Muscle of arm (tissue), 14 donors: ENCODE data around the gene GUCA2B. TPM values are rescaled to one million over a fixed set of nuclear protein-coding genes. Genes with fewer than 3 reads are reported as not detected.

Experiments
- DNase-seq: peaks from one replicate; pipeline ENCODE4 v3.0.0-alpha.2; 2013
- long read RNA-seq, 11 donors: transcript quantifications; one replicate each; lab custom pipeline, GENCODE V29; 2026
- polyA plus RNA-seq, 12 donors: library from polyadenylated mRNA; unstranded; fragments of 120-200 nt; gene quantifications; one replicate each; pipeline ENCODE4 v1.2.1, GENCODE V29; 2013; ENCODE audit not compliant: insufficient read length in 12 of 12

Gene GUCA2B
- polyA plus RNA-seq, result not detected
- long read RNA-seq, donor 1, transcript GUCA2B-201 (3 exons, 597 nt), result major isoform, 157 of 162 reads
- long read RNA-seq, donor 1, partial matches to known transcripts, result 5 of 162 reads
- long read RNA-seq, donor 1, other reads (novel, unspliced or antisense), result 0 of 162 reads
- long read RNA-seq, donor 2, result 0 reads
- long read RNA-seq, donor 3, result 0 reads
- long read RNA-seq, donor 4, result 0 reads
- long read RNA-seq, donor 5, result 0 reads
- long read RNA-seq, donor 6, result 0 reads
- long read RNA-seq, donor 7, result 0 reads
- long read RNA-seq, donor 8, result 0 reads
- long read RNA-seq, donor 9, result 0 reads
- long read RNA-seq, donor 10, result 0 reads
- long read RNA-seq, donor 11, result 0 reads

DNA sequence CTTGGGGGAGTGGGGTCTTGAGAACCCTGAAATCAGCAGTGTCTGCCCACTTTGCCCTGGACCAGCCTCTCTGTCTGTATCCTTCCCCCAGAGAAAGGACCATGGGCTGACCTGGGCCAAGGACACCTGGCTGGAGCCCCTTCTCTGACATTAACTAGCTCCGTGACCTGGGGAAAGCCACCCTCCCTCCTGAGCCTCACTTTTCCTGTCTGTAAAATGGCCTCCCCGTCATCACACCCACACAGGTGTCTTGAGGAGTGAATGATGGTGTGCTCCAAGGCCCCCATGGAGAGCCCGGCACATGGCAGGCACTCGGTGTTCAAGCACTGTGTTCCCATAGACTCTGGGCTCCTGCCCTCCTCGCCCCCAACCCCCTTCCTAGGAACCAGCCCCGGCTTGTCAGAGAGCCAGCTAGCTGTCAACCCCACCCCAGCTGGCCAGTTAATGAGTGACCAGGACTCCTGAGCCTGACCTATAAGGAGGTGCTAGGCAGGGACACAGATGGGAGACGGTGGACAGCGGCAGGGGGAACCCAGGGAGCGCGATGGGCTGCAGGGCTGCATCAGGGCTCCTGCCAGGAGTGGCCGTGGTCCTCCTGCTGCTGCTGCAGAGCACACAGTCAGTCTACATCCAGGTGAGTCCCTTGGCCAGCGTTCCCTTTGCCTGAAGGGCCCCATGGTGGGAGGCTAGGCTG, at the start of gene GUCA2B:
TSS of gene GUCA2B (plus strand) at position 504 of the 694 bp plus-strand sequence. CDS start at position 545, 41 bp downstream.
- no peak for DNase-seq

DNA sequence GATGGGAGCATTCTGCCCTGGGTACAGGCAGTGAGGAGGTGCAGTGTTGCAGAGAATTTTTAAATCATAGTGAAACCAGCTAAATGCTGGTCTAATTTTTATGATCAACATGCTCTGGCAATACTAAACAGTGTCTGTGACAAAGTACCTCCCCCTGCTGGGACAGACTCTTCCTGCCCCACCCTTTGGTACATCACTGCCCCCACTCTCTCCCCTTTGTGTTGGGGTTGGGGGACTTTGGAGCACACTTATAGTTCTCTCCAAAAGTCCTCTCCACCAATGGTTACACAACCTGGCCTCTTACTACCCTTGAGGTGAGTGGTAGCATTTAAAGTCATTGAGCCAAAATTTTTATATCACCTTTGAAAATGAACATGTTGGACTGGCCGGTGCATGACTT, 48.2 kb upstream of the GUCA2B start:
- no peak for DNase-seq

DNA sequence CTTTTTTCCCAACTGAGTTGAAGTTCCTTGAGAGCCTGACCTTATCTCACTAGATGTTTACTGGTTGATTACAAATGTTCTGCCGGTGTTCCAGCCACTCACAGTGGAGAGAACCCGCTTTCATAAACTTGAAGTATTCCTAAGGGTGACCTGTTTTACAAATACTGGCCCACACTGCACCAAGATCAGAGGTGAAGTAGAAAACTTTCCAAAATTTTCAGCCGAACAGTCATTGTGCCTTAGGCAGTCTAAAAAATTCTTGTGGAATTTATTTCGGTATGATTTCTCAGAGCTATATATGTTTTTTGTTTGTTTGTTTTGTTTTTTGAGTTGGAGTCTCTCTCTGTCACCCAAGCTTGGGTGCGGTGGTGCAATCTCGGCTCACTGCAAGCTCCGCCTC, 44.9 kb upstream of the GUCA2B start:
- no peak for DNase-seq

DNA sequence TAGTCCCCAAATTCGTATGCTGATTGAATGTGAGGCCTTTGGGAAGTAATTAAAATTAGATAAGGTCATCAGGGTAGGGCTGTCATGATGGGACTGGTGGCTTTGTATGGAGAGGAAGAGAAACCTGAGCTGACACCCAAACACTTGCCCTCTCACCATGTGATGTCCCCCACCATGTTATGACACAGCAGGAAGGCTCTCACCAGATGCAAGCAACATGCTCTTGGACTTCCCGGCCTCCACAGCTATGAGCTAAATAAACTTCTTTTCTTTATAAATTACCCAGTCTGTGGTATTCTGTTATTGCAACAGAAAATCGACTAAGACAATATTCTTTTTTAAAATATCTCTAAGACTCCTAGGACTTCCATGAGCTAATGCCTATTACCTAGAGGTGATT, 43.6 kb upstream of the GUCA2B start:
- no peak for DNase-seq

DNA sequence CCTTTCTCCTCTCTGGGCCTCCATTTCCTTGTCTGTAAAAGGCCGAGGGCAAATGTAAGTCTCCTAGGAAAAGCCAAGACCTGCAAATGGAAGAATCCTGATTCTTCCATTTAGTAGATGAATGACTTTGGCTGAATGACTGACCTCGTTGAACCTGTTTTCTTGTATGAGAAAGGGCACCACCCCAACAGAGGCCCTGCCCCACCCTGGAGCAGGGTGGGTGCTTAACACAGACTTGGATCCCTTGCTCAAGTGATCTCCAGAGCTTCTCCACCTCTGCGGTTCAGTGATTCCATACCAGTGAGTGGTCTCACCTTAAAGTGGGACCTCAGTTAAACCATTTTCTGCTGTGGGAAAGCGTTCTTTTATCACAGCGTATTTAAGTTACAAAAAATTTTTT, 39.0 kb upstream of the GUCA2B start:
- no peak for DNase-seq

DNA sequence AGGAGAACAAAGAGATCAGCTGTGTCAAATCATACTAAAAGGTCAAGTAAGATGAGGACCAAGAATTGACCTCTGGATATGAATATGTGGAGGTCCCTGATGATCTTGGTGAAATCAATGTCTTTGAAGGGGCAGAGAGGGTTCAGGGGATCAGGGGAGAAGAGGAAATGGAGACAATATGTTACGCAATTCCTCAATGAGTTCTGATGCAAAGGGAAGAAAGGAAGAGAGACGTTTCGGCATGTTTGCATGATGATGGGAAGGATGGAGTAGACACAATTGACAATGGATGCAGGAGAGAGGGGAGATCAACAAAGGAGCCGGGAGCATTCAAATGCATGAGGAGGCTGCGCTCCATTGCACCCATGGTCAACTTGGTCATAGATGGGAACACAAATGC, 36.0 kb upstream of the GUCA2B start:
- DNase-seq, result no peak

DNA sequence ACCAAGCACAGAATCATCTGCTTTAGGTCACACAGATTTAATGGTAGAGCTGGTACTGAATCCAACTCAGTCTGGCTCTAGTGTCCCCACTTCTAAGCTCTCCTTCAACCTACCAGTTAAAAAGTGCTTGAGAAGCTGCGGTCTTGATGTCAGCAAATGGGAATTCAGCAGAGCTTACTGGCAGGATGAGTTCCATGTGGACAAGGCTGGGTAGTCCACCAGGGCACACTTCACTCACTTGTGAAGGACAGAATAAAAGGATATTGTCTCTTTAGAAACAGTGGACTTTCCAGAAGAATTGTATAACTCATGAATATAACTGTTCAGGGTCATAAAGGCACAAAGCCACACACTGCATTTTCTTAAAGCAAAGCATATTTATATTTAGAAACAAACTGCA, 35.1 kb upstream of the GUCA2B start:
- no peak for DNase-seq

DNA sequence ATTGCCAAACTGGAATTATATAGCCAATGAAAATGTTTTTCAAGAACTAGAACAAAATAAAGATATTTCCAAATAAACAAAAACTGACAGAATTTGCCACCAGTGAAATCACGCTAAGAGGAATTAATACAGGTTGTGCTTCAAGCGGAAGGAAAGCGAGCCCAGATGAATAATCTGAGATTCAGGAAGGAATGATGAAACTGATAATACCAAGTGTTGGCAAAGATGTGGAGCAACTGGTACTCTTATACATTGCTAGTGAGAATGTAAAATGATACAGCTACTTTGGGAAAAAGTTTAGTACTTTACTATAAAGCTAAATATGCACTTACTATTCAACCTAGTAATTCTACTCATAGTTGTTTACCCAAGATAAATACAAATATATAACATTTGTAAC, 30.8 kb upstream of the GUCA2B start:
- no peak for DNase-seq

DNA sequence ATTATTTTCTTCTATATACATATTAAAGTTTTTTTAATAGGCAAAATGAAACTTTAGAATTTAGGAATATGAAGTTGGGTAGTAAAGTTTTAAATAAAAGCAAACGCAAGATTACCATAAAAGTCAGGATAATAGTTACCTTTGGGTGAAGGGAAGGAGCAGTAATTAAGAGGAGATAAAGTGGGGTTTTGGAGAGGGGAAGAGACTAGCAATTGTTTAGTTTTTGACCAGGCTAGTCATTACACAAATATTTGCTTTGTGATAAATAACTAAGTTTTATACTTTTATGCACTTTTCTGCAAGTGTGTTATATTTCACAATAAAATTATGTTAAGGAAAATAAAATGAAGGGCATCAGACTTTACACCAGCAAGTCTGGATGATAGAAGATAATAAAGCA, 27.7 kb upstream of the GUCA2B start:
- DNase-seq, result no peak

DNA sequence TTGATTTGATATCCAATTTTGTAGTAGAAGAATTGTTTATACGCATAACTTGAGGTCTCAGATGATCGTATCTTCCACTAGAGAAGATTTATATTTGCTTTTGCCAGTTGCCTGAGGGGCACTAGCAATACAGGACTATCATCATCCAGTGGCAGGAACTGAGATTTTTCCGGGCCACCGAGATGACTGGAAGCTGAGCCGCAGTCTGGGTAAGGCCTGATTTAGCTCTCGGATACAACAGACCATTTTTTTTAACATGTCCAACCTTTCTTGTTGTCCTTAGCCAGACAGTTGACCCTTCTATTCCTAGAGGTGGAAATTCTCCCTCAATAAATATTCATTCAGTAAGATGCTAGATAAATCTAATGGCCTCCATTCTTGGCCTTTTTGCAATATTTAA, 25.4 kb upstream of the GUCA2B start:
- no peak for DNase-seq

DNA sequence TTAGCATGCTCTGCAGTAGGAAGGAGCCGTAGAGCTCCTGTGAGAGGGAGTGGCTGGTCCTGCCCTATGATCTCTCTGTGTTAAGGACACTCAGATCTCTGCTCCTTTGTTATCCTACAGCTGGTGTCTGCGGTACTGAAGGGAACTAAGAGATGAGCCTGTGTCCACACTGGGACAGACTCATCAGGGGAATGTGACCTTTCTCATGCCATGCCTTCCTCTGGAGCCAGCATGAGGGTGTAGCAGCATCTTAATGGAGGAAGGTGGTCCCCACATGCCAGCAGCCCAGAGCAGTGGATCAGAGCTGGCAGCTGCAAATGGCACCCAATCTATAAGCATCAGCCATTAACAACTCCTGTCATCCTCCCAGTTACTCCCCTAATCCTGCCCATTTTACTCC, 24.7 kb upstream of the GUCA2B start:
- DNase-seq, result no peak

DNA sequence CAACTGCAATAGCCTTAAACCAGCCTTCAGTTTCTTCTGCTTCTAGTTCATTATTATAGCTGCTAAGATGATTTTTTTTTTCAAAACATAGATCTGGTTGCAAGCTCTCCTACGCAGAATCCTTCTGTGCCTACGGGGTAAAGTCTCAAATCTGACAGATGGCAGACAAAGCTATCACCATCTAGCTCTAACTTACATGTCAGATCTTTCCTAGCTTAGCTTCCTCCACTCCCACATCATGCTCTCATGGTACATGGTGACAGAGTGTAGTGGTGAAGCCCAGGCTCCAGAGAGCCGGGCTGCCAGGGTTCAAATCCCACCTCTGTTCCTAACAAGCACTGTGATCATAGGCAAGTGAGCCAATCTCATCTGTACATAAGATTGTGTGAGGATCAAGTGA, 24.2 kb upstream of the GUCA2B start:
- no peak for DNase-seq

DNA sequence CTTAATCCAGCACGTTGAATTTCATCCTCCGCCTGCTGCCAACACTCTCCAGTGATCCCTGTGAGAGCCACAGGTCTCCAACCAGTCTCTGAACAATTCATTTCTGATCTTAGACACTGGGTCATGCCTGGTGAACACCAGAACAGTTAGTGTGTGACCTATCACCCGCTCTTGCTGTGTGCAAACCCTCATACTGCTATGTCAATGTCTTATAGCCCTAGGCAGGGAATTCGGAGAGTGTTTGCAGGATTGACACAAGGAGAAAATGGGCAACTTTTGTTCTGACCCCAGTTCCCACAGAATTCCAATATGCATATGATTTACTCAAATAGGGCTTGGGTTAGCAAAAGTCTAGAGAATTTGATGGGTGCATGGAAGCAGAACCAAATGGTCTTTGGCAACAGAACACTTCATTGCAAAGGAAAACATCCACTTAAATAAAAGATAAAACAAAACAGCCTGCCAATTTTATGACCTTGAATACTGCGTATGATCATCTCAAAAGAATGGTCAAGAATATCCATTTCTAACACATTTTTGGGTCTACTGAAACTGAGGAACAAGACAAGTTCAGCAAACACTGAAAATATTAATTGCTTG, 23.0 kb upstream of the GUCA2B start:
- no peak for DNase-seq

DNA sequence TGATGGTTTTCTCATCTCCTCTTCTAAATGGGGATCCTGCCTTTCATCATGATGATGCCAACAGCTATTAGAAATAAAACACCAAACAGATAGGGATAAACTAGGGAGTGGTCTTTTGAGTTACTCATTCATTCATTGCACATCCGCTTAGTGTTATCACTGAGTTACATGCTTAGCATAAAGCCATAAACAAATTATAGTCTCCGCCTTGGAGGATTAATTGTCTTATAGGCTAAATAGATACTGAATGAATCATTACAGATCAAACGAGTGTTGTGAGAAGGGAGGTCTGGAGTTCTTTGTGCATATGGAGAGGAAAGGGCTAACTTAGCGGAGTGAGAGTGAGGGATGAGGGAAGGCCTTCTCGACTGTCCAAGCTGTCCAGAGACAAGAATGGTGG, 19.8 kb upstream of the GUCA2B start:
- DNase-seq, result no peak

DNA sequence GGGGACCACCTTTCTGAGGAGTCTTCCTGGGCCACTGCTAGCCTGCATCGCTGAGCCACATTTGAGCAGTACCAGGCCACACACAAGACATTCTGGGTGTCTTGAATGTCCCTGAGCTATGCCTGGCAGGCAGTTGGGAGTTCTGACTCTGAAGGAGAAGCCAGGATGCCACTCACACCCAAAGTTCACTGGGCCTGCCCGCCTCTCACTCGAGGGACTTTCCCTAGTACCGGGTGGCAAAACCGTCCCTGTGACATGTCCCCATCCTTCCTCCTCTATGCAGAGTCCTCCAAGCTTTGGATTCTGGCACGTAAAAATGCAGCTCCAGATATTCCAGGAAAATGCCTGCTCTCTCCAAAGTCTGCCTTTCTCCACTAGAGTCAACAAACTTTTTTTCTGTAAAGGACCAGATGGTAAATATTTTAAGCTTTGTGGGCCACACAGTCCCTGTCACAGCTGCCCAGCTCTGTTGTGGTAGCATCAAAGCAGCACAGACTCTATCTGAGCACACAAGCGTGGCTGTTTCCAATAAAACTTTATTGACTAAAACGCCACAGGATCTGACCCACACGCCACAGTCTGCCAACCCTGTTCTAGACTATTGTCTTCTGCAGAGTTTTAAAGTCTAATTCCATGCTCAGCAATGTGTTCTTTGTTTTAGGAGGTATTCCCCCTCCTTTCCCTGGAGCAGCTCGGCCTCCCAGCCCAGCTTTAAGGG, 19.2 kb upstream of the GUCA2B start:
- no peak for DNase-seq

DNA sequence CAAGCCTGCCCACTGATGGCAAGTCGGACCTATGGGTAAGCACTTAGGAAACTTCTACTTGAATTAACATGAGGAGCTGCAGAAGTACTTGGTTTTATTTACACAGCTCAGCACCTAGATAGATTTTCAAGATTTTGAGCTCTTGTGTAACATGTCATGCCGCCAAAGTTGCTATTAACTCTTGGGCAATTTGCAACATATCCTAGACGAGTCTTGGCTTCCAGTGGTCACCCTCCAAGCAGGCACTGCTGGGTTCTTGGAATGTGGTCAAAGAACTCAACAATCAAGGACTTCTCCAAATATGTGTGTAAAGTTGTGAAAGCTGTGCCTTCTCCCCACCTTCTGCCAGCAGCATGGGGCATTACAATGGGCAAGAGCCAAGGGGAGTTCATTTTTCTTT, 17.8 kb upstream of the GUCA2B start:
- no peak for DNase-seq

DNA sequence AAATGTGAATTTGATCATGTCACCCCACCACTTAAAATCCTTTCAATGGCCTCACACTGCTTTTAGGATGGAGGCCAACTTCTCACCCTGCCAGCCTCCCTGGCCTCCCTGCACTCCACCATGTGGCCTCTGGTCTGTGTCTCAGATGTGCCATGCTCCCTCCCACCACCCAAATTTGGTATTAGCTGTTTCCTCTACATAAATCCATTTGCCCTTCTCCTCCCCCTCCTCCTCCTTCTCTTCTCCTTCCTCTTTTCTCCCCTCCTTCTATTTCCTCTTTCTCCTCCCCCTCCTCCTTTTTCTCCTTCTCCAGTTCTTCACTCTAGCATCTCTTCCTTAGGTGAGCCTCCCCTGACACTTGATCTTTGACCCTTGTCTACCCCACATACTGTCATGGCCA, 16.7 kb upstream of the GUCA2B start:
- DNase-seq, result no peak

DNA sequence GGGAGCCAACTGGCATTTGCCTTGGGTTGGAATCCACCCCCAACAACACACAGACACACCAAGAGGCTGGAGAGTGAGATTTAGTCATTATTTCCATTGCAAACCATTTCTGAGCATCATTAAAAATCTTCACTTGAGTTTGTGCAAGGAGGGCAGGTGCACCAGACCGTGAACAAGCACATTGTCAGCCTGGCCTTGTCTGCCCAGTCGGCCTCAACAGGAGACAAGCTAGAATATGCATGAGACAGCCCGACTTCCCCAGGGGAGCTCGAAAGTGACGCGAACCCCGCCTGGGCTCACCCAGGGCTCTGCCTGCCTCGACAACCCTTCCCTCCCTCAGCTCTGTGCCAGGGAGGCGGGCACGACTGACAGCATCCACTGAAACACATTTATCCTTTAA, 15.4 kb upstream of the GUCA2B start:
- DNase-seq, result no peak

DNA sequence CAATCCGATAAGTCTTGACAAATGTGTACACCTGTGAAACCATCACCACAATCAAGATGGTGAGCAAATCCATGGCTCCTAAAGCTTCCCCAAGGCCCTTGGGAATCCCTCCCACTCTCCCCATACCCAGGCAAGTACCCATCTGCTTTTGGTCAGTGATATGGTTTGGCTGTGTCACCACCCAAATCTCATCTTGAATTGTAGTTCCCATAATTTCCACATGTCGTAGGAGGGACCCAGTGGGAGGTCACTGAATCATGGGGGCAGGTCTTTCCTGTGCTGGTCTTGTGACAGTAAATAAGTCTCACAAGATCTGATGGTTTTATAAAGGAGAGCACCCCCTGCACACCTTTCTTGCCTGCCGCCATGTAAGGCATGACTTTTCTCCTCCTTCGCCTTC, 14.6 kb upstream of the GUCA2B start:
- no peak for DNase-seq

DNA sequence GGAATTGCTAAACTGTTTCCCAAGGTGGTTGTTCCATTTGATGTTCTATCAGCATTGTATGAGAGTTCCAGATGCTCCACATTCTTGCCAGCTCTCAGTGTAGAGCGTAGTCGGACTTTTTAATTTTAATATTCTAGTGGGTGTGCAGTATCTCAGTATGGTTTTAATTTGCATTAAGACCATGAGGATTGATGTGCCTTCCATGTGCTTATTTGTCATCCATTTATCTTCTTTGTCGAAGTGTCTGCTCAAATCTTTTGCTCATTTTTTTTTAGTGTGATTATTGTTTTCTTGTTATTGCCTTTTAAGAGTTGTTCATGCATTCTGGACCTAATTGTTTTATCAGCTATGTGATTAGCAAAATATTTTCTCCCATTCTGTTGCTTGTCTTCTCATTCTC, 13.8 kb upstream of the GUCA2B start:
- no peak for DNase-seq

DNA sequence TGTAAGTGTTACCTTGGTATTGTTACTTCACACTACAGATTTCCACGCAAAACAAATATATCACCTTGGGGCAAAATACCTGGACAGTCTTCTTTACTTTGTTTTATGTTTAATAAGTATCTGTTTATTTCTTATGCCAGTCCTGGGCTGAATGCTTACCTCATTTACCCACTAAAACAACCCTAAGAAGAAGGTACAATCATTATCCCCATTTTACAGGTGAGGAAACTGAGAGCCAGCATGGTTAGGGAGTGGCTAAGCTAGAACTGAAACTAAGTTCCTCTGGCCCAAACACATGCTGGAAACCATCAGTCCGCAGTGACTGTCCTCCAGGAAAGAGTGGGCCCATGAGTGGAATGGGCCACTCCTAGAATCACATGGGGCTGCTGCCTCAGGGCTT, 13.0 kb upstream of the GUCA2B start:
- DNase-seq, result no peak

DNA sequence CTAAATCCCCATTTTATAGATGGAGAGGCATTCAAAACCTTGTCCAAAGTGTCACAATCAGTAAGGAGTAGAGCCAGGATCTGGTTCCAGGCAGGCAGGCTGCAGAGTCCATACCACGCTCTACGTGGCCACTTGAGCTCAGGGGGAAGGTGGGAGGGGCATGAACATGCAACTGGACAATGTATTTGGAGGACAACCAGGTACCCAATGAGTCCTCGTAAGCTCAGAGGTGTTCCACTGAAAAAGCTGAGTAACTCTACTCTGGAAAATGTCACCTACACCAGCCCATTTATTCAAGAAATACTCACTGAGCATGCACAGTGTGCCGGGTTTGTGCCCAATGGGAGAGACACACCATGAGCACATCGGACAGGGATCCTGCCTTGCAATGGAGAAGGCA, 11.2 kb upstream of the GUCA2B start:
- DNase-seq, result no peak
